ENCODE data around the gene RNF169. TPM values are rescaled to one million over a fixed set of nuclear protein-coding genes. Genes with fewer than 3 reads are reported as not detected.

The RNF169 gene
- total and polyA plus RNA-seq, 9 of the 15 experiments (the other 6 are each of a cell fraction or from before 2014, with no cell fraction given) = 0.68 to 18.1 (median 10.1) TPM

- TF ChIP-seq, protein P1, sequence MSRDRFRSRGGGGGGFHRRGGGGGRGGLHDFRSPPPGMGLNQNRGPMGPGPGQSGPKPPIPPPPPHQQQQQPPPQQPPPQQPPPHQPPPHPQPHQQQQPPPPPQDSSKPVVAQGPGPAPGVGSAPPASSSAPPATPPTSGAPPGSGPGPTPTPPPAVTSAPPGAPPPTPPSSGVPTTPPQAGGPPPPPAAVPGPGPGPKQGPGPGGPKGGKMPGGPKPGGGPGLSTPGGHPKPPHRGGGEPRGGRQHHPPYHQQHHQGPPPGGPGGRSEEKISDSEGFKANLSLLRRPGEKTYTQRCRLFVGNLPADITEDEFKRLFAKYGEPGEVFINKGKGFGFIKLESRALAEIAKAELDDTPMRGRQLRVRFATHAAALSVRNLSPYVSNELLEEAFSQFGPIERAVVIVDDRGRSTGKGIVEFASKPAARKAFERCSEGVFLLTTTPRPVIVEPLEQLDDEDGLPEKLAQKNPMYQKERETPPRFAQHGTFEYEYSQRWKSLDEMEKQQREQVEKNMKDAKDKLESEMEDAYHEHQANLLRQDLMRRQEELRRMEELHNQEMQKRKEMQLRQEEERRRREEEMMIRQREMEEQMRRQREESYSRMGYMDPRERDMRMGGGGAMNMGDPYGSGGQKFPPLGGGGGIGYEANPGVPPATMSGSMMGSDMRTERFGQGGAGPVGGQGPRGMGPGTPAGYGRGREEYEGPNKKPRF (IDR thresholded peaks at IDR 0.05; ENCODE audit: low read depth, low read length) = no peak
- TF ChIP-seq FOXM1 (IDR thresholded peaks at IDR 0.05; ENCODE audit: low read depth) = peak; percentile 55; the same call in 1 of the 2 replicates
- TF ChIP-seq FOXM1 (CRISPR knock-in tag; IDR thresholded peaks at IDR 0.05; ENCODE audit: low read depth) = no peak
- TF ChIP-seq CC2D1A (IDR thresholded peaks at IDR 0.05) = peak; percentile 54; the same call in 1 of the 2 replicates
- TF ChIP-seq ZNF695 (CRISPR knock-in tag; IDR thresholded peaks at IDR 0.05) = no peak
- TF ChIP-seq, protein P2, sequence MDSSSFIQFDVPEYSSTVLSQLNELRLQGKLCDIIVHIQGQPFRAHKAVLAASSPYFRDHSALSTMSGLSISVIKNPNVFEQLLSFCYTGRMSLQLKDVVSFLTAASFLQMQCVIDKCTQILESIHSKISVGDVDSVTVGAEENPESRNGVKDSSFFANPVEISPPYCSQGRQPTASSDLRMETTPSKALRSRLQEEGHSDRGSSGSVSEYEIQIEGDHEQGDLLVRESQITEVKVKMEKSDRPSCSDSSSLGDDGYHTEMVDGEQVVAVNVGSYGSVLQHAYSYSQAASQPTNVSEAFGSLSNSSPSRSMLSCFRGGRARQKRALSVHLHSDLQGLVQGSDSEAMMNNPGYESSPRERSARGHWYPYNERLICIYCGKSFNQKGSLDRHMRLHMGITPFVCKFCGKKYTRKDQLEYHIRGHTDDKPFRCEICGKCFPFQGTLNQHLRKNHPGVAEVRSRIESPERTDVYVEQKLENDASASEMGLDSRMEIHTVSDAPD (CRISPR knock-in tag; IDR thresholded peaks at IDR 0.05) = no peak
- TF ChIP-seq U2AF2 (optimal IDR thresholded peaks at IDR 0.05; ENCODE audit: low read depth, low read length) = no peak
- no peak for TF ChIP-seq TCF7L2 (IDR thresholded peaks at IDR 0.05; ENCODE audit: low read depth, low read length)
- TF ChIP-seq CHD4 (IDR thresholded peaks at IDR 0.05; ENCODE audit: insufficient read depth, insufficient replicate concordance, low read depth, low read length, poor library complexity, severe bottlenecking) = peak; percentile 90
- peak; percentile 96 for TF ChIP-seq RBM25 (IDR thresholded peaks at IDR 0.05; ENCODE audit: low read depth, low read length, severe bottlenecking)
- TF ChIP-seq CBX1 (IDR thresholded peaks at IDR 0.05; ENCODE audit: low read depth) = 0 out of 2 replicates have a peak, but pooled peaks have one; percentile 87
- TF ChIP-seq NFE2 (IDR thresholded peaks at IDR 0.05; ENCODE audit: low read depth) = no peak
- peak in 1 of 2 experiments; percentile 91; a peak in 2 of 4 replicates for TF ChIP-seq RCOR1 (IDR thresholded peaks at IDR 0.05; ENCODE audit: borderline replicate concordance in 1 of 2, low read depth in 2 of 2, low read length in 2 of 2)
- TF ChIP-seq NCOA4 (IDR thresholded peaks at IDR 0.05; ENCODE audit: partially characterized antibody) = peak; percentile 38
- 0 out of 2 replicates have a peak, but pooled peaks have one; percentile 17 for TF ChIP-seq SMARCE1 (IDR thresholded peaks at IDR 0.05)
- peak; percentile 78; the same call in 1 of the 2 replicates for TF ChIP-seq PTBP1 (IDR thresholded peaks at IDR 0.05; ENCODE audit: low read depth, low read length)
- TF ChIP-seq SMARCA5 (IDR thresholded peaks at IDR 0.05) = peak; percentile 99
Observed at GRCh38 chr11:74701351-74701750, 47.3 kb upstream of the RNF169 start (continued).

All from K562 (cell line).